H1 (cell line): ENCODE measurements around the gene PCSK9. TPM values are rescaled to one million over a fixed set of nuclear protein-coding genes. Genes with fewer than 3 reads are reported as not detected.

Experiments
- CTCF ChIA-PET: fragments of 300-600 bp; sonication (Branson Sonifier 250); formaldehyde crosslinking; loops from one replicate; lab custom pipeline; 2021; ENCODE audit not compliant: partially characterized antibody; lab: Charles Lee
- POLR2A ChIA-PET: fragments of 300-600 bp; sonication (Branson Sonifier 250); formaldehyde crosslinking; loops from one replicate; lab custom pipeline; 2021; ENCODE audit warnings: inconsistent platforms; ENCODE audit not compliant: partially characterized antibody; lab: Charles Lee
- DNase-seq, 2 experiments: peaks; one replicate each; pipeline versions ENCODE4 v3.0.0 to v3.0.0-alpha.2; 2010 to 2022; ENCODE audit warnings: low spot score in 2 of 2, low read depth in 1 of 2, mixed read lengths in 1 of 2
- FAIRE-seq: peaks from 2 replicates; lab custom pipeline; 2011; peaks lifted over from hg19 to GRCh38; lab: Jason Lieb, UNC
- H2AFZ ChIP-seq: 2 replicates; pipeline ENCODE4 v1.8.1; 2012; ENCODE audit warnings: low read length, inconsistent platforms
- H2AK5ac ChIP-seq: 2 replicates; pipeline ENCODE4 v1.6.1; 2013; ENCODE audit warnings: low read depth, low read length
- H2BK120ac ChIP-seq: replicated peaks from 2 replicates; pipeline ENCODE3; 2013; ENCODE audit warnings: low read depth, low read length, inconsistent platforms
- H2BK12ac ChIP-seq: 2 replicates; pipeline ENCODE4 v1.6.1; 2013; ENCODE audit warnings: low read depth, low read length
- H2BK15ac ChIP-seq: 2 replicates; pipeline ENCODE4 v1.6.1; 2013; ENCODE audit warnings: low read length
- H2BK20ac ChIP-seq: 2 replicates; pipeline ENCODE4 v1.6.1; 2013; ENCODE audit warnings: low read length
- H2BK5ac ChIP-seq: 2 replicates; pipeline ENCODE4 v1.6.1; 2013; ENCODE audit warnings: low read depth, low read length
- H3K14ac ChIP-seq: 2 replicates; pipeline ENCODE4 v1.6.1; 2013; ENCODE audit warnings: inconsistent platforms; ENCODE audit not compliant: insufficient read length
- H3K18ac ChIP-seq: 2 replicates; pipeline ENCODE4 v1.6.1; 2013; ENCODE audit warnings: low read length; ENCODE audit errors: extremely low read depth
- H3K23ac ChIP-seq: 2 replicates; pipeline ENCODE4 v1.6.1; 2013; ENCODE audit warnings: inconsistent platforms; ENCODE audit not compliant: insufficient read length
- H3K23me2 ChIP-seq: 2 replicates; pipeline ENCODE4 v1.6.1; 2013; ENCODE audit warnings: low read depth, low read length
- H3K27ac ChIP-seq: 2 replicates; pipeline ENCODE4 v1.6.1; 2011; ENCODE audit warnings: low read depth, low read length, inconsistent platforms
- H3K27me3 ChIP-seq, 4 experiments: replicated peaks in 1 of 4; 1 replicate in 1 of 4; 2 replicates in 3 of 4; pipeline versions ENCODE4 v1.6.1 to v1.8.1; 2011 to 2013; ENCODE audit warnings: low read length in 3 of 4, mild to moderate bottlenecking in 3 of 4, inconsistent platforms in 2 of 4, mixed read lengths in 2 of 4, moderate library complexity in 1 of 4; ENCODE audit not compliant: control insufficient read depth in 3 of 4, insufficient read depth in 3 of 4; ENCODE audit errors: extremely low read depth in 1 of 4
- H3K36me3 ChIP-seq, 4 experiments: 2 replicates each; pipeline versions ENCODE4 v1.6.1 to v1.8.1; 2011 to 2013; ENCODE audit warnings: mild to moderate bottlenecking in 4 of 4, low read length in 3 of 4, moderate library complexity in 2 of 4, control low read depth in 1 of 4, inconsistent platforms in 1 of 4; ENCODE audit not compliant: insufficient read depth in 4 of 4, control insufficient read depth in 2 of 4
- H3K4ac ChIP-seq: replicated peaks from 2 replicates; pipeline ENCODE3; 2013; ENCODE audit warnings: low read length, low read depth, mixed read lengths, inconsistent platforms; ENCODE audit not compliant: insufficient read length
- H3K4me1 ChIP-seq, 4 experiments: replicated peaks in 1 of 4; 1 replicate in 1 of 4; 2 replicates in 3 of 4; pipeline versions ENCODE4 v1.6.1 to v1.8.1; 2011 to 2013; ENCODE audit warnings: low read length in 3 of 4, inconsistent platforms in 2 of 4, mixed read lengths in 1 of 4; ENCODE audit not compliant: insufficient read depth in 4 of 4, control insufficient read depth in 3 of 4
- H3K4me2 ChIP-seq, 2 experiments: 2 replicates each; pipeline versions ENCODE4 v1.6.1 to v1.8.1; 2011 to 2013; ENCODE audit warnings: low read depth in 2 of 2, low read length in 2 of 2, control low read depth in 1 of 2, inconsistent platforms in 1 of 2, mild to moderate bottlenecking in 1 of 2; ENCODE audit not compliant: insufficient read depth in 1 of 2
- H3K4me3 ChIP-seq, 4 experiments: fragments of 200-600, 300-600 bp in 1 of 4; sonication (generic), shearing (Covaris generic), sonication (Bioruptor Twin) in 1 of 4; 2 replicates each; pipeline versions ENCODE4 v1.5.1 to v1.8.1; 2011 to 2016; ENCODE audit warnings: low read length in 4 of 4, low read depth in 3 of 4, control low read depth in 2 of 4, inconsistent platforms in 2 of 4, mild to moderate bottlenecking in 2 of 4, mixed read lengths in 1 of 4, moderate library complexity in 1 of 4; ENCODE audit not compliant: insufficient read depth in 2 of 4; ENCODE audit errors: extremely low read depth in 1 of 4
- H3K56ac ChIP-seq: replicated peaks from 2 replicates; pipeline ENCODE3; 2013; ENCODE audit warnings: low read depth, mild to moderate bottlenecking, mixed read lengths, low read length, inconsistent platforms; ENCODE audit not compliant: insufficient read length
- H3K79me1 ChIP-seq: 2 replicates; pipeline ENCODE4 v1.6.1; 2013; ENCODE audit warnings: low read depth, low read length, control low read depth
- H3K79me2 ChIP-seq, 2 experiments: 2 replicates each; pipeline versions ENCODE4 v1.6.1 to v1.8.1; 2012 to 2013; ENCODE audit warnings: low read length in 2 of 2, mild to moderate bottlenecking in 2 of 2, inconsistent platforms in 1 of 2; ENCODE audit not compliant: insufficient read depth in 2 of 2, control insufficient read depth in 1 of 2
- H3K9ac ChIP-seq, 4 experiments: replicated peaks in 1 of 4; 1 replicate in 1 of 4; 2 replicates in 3 of 4; pipeline versions ENCODE4 v1.6.1 to v1.8.1; 2011 to 2013; ENCODE audit warnings: low read depth in 3 of 4, low read length in 3 of 4, control low read depth in 2 of 4, mild to moderate bottlenecking in 2 of 4, moderate library complexity in 2 of 4, inconsistent platforms in 1 of 4; ENCODE audit errors: extremely low read depth in 1 of 4
- H3K9me3 ChIP-seq, 2 experiments: 2 replicates each; pipeline versions ENCODE4 v1.6.1 to v1.8.1; 2012 to 2013; ENCODE audit warnings: mild to moderate bottlenecking in 2 of 2, moderate library complexity in 2 of 2, control low read depth in 1 of 2, inconsistent platforms in 1 of 2, low read depth in 1 of 2, low read length in 1 of 2, mixed read lengths in 1 of 2; ENCODE audit not compliant: insufficient read depth in 2 of 2
- H4K20me1 ChIP-seq, 2 experiments: replicated peaks in 1 of 2; 2 replicates each; pipeline versions ENCODE3 to v1.8.1; 2011 to 2013; ENCODE audit warnings: inconsistent platforms in 2 of 2, low read length in 2 of 2, mild to moderate bottlenecking in 1 of 2; ENCODE audit not compliant: insufficient read depth in 2 of 2, control insufficient read depth in 1 of 2
- H4K5ac ChIP-seq: 2 replicates; pipeline ENCODE4 v1.6.1; 2013; ENCODE audit warnings: low read length, low read depth, mixed read lengths, inconsistent platforms; ENCODE audit not compliant: insufficient read length
- H4K8ac ChIP-seq: 2 replicates; pipeline ENCODE4 v1.8.0; 2013; ENCODE audit warnings: mild to moderate bottlenecking, moderate library complexity, low read length, inconsistent platforms; ENCODE audit not compliant: insufficient read depth; ENCODE audit errors: extremely low read depth
- H4K91ac ChIP-seq: replicated peaks from 2 replicates; pipeline ENCODE3; 2013; ENCODE audit warnings: low read length, mixed read lengths, inconsistent platforms; ENCODE audit not compliant: insufficient read length
- ATF3 ChIP-seq: IDR thresholded peaks from 2 replicates; pipeline ENCODE4 v1.6.1; 2011; ENCODE audit warnings: low read depth, mild to moderate bottlenecking, low read length; ENCODE audit not compliant: insufficient read depth
- BCL11A ChIP-seq, 2 experiments: IDR thresholded peaks; one replicate each; pipeline ENCODE4 v1.6.1; 2011; ENCODE audit warnings: low read depth in 2 of 2, low read length in 2 of 2, mild to moderate bottlenecking in 2 of 2
- CHD2 ChIP-seq: IDR thresholded peaks from 2 replicates; pipeline ENCODE4 v1.6.1; 2012; ENCODE audit warnings: low read length, improper control_type of control experiment
- FOSL1 ChIP-seq: IDR thresholded peaks from 2 replicates; pipeline ENCODE4 v1.6.1; 2011; ENCODE audit warnings: mild to moderate bottlenecking, low read depth, low read length, moderate library complexity; ENCODE audit not compliant: insufficient read depth
- JUN ChIP-seq: IDR thresholded peaks from 2 replicates; pipeline ENCODE4 v1.6.1; 2011; ENCODE audit warnings: low read depth, mild to moderate bottlenecking, improper control_type of control experiment, low read length
- MAFK ChIP-seq: IDR thresholded peaks from 2 replicates; pipeline ENCODE4 v1.6.1; 2012; ENCODE audit warnings: low read depth, mild to moderate bottlenecking, improper control_type of control experiment, low read length
- POU5F1 ChIP-seq: IDR thresholded peaks from 2 replicates; pipeline ENCODE4 v1.6.1; 2011; ENCODE audit warnings: low read depth, mild to moderate bottlenecking, low read length, moderate library complexity
- SP2 ChIP-seq: IDR thresholded peaks from 2 replicates; pipeline ENCODE4 v1.6.1; 2012; ENCODE audit warnings: mild to moderate bottlenecking, low read length, inconsistent platforms
- ZNF274 ChIP-seq: IDR thresholded peaks from 2 replicates; pipeline ENCODE4 v1.7.0; 2012; ENCODE audit warnings: low read length, borderline replicate concordance; ENCODE audit errors: extremely low read depth
- WGBS, 2 experiments: shearing (Covaris generic) in 1 of 2; methylation state at CpG; one replicate each; pipeline versions ENCODE4 v1.1.6 to v1.1.7; 2013 to 2015; ENCODE audit warnings: low lambda C conversion rate in 2 of 2, mixed read lengths in 2 of 2, inconsistent platforms in 1 of 2, low coverage in 1 of 2, missing lambda C conversion rate in 1 of 2; ENCODE audit not compliant: insufficient replicate concordance in 2 of 2, insufficient coverage in 1 of 2, insufficient read length in 1 of 2; ENCODE audit errors: extremely low coverage in 1 of 2, missing lambda C conversion rate in 1 of 2; 5-methylcytosine and 5-hydroxymethylcytosine counted together
- polyA plus RNA-seq, 7 experiments: library from polyadenylated mRNA; depleted of rRNA in 3 of 7; stranded (reverse) in 5 of 7; unstranded in 2 of 7; fragments of >200 nt in 5 of 7; fragments of 200-250 nt in 2 of 7; gene quantifications; 1 replicate in 5 of 7; 2 replicates in 1 of 7; 4 replicates in 1 of 7; pipeline versions ENCODE4 v1.2.1 to v1.2.3, GENCODE V29; 2011 to 2013; ENCODE audit warnings: missing spikeins in 2 of 7, mixed read lengths in 2 of 7
- total RNA-seq: library from RNA; stranded (reverse); fragmentation: NEBNext Ultra II Directional; extraction: Animal tissue kit (Norgen Biotek cat#: 25700); gene quantifications from 2 replicates; pipeline ENCODE4 v1.2.1, GENCODE V29; 2021

The PCSK9 gene
- total and polyA plus RNA-seq, 2 of the 8 experiments (the other 6 are each of a cell fraction or from before 2014, with no cell fraction given): 22.3 to 32.3 TPM

GRCh38 chr1:55069280-55069679, 29.9 kb downstream of the PCSK9 start:
- Histone ChIP-seq H3K9me3 (no peaks in the 10 kb centered on the region), H2BK12ac (no peak overlapping the region), H3K79me2 (no peaks in the 10 kb centered on the region), H3K23me2 (no peaks in the 10 kb centered on the region), H3K4me1 (no peaks in the 10 kb centered on the region), H2BK5ac (no peak overlapping the region), H3K4me3 (no peak overlapping the region), H4K5ac (no peak overlapping the region), H3K14ac (no peak overlapping the region), H3K27me3 (no peaks in the 10 kb centered on the region), H3K23ac (no peak overlapping the region)
- FAIRE-seq: no peak
- TF ChIP-seq ATF3: no peak
- no peak for TF ChIP-seq SP2
- no peak for TF ChIP-seq ZNF274
- no peak for TF ChIP-seq FOSL1
- no peak for TF ChIP-seq BCL11A (IDR thresholded peaks at IDR 0.05; ENCODE audit: low read depth in 2 of 2, low read length in 2 of 2)
- TF ChIP-seq CHD2: no peak
- no peak for TF ChIP-seq MAFK
- TF ChIP-seq POU5F1: no peak
- no peak for TF ChIP-seq JUN
- TF ChIP-seq, all 59 proteins: peak for 0
- H4K20me1 ChIP-seq: peaks cover 0 to 7% of the 10 kb centered on the region in 2 experiments
- H2AFZ ChIP-seq: no peak overlapping the region
- H3K4ac ChIP-seq: no peak overlapping the region
- no peak overlapping the region for H3K4me2 ChIP-seq
- H3K36me3 ChIP-seq: peaks cover 6 to 48% (median 41%) of the 10 kb centered on the region in 4 experiments; a peak in 7 of 8 replicates
- no peak overlapping the region for H2BK20ac ChIP-seq
- H3K79me1 ChIP-seq: no peaks in the 10 kb centered on the region; the same call in 1 of the 2 replicates
- no peak overlapping the region for H3K18ac ChIP-seq
- CTCF ChIA-PET: interaction anchor here (1.2 to 3.7 kb wide), 4 partner anchors 10 to 215 kb away, joined by 3 to 22 read pairs (median 4); no protein-coding TSS in a partner anchor
- H3K27ac ChIP-seq: no peak overlapping the region
- H2BK120ac ChIP-seq: no peak overlapping the region
- H4K8ac ChIP-seq: no peak overlapping the region
- no peak overlapping the region for H2AK5ac ChIP-seq
- no peak for DNase-seq
- WGBS, 2 experiments: 90% methylated on average over 7 of the region's 7 CpGs; no CpG with 5 or more reads in 1 of the 2 experiments
- no peak overlapping the region for H2BK15ac ChIP-seq
- no peak overlapping the region for H3K9ac ChIP-seq
- H3K56ac ChIP-seq: no peak overlapping the region
- H4K91ac ChIP-seq: no peak overlapping the region
- POLR2A ChIA-PET: interaction anchor here (1.8 kb wide), 1 partner anchor 29 kb away, joined by 3 read pairs; no protein-coding TSS in a partner anchor
